Measurements from ENCODE around the gene NEUROD2.
"Not testable (repeated sequence)": the region's sequence is repeated elsewhere in the genome, so short reads cannot be mapped to it uniquely, and the experiment has no call there.

The NEUROD2 gene

GRCh38 chr17:39602533-39603303, 5.0 kb downstream of the NEUROD2 start:
- DNase-seq (ENCODE audit: low read depth): no peak

DNA sequence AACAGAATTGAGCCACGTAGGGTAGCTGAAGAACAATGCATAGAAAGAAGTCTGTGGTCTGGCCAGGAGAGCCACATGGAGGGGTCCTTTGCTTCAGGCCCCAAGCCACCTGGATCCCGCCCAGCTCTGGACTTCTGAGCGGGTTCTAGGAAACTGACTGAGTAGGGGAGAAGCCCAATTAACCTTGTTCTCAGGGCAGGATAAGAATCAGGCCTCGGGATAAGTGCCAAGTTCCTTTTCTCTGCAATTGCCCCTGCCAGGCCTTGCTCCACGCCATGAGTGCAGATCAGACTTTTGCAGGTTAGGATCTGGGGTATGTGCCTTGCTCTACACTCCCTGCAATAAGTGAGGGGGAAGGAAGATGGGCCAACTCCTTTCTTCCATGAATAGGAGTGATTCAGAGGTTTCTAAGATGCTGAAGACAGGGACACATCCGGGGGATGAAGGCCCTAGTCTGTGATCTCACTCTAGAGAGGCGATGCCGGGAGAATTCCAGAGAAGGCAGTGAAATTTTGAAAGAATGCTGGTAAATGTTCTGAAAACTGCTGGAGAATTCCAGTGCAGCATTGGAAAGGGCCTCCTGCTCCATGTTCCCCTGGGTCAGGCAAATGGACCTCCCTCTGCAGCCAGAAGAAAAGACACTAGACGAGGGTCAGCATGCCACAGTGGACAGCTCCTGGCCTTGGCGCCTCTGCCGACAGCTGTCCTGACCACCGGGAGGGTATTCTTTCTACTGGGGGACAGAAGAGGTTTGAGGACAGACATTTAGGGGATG, 5.8 kb downstream of the NEUROD2 start:
- DNase-seq (ENCODE audit: low read depth): no peak

- no peak for DNase-seq (ENCODE audit: low read depth)
Measured at GRCh38 chr17:39600997-39601597, 6.6 kb downstream of the NEUROD2 start.

GRCh38 chr17:39600288-39600996, 7.3 kb downstream of the NEUROD2 start:
- no peak for DNase-seq (ENCODE audit: low read depth)

DNA sequence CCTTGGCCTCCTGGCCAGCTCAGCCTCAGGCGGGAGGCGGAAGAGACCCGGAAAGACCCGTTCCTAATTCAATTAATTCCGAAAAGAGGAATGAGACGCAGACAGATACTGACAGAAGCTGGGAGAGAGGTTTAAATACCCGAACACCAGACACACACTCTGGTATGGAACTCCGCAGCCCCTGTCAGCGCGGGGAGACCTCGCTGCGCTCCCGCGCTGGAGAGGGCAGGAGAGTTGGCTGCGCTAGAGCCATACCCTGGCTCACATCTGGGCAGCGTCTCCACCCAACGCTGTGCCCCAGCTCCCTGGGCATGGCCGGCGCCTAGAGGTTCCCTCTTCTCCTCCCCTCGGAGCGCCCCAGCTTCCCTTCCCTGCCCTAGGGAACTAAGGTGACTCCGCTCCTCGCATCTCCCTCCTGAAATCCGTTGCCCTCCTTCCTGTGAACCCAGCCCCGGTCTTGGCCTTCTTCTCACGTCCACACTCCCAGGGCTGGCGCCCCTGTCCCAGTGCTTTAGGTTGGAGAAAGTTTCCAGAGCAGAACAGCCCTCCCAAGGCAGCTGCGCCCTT, 8.0 kb downstream of the NEUROD2 start:
- DNase-seq (ENCODE audit: low read depth): no peak

DNA sequence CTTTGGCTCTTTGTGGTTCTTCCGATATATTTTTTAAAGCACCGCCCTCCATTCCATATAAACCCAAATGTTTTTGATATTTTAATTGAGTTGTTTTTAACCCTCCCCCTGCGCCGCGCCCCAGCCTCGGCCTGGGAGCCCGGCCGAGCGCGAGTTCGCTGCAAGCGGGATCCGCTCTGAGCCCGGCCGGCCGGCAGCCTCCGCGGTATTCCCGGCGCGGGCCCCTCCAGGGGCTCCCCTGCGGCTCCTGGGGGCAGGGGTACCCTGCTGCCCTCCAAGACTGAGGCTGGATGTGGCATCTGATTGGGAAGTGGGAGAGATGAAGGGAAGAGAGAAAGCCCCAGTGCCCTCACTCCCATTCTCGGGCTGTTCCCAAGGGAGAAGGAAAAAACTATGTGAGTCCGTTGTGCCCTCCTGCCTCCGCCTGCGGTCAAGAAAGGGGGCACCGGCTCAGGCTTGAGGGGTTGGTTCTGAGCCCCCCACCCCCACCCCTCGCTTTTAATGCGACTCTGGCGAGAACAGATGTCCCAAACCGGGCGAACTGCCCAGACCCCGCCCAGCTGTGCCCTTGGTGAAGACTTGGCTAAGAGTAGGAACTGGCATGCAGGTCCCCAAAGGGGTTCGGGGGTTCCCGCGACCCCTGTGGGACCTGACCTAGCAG, 8.6 kb downstream of the NEUROD2 start:
- no peak for DNase-seq (ENCODE audit: low read depth)

DNA sequence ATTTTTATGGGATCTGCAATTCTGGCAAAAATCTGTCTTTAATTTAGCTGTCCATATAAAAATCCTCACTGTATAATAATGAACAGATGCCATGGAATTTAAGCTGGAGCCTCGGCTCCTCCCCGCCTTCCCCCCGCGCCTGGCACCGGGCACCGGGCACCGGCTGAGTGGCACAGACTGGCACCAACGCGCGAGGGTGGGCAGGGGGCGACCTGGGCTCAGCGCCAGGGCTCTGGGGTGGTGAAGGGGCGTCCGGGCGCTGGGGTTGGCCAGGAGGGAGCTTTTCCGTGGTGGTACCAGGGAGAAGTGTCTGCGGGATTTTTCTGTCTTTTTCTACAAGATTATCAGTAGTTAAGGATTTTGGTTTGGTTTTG, 9.1 kb downstream of the NEUROD2 start:
- DNase-seq (ENCODE audit: low read depth): no peak

DNA sequence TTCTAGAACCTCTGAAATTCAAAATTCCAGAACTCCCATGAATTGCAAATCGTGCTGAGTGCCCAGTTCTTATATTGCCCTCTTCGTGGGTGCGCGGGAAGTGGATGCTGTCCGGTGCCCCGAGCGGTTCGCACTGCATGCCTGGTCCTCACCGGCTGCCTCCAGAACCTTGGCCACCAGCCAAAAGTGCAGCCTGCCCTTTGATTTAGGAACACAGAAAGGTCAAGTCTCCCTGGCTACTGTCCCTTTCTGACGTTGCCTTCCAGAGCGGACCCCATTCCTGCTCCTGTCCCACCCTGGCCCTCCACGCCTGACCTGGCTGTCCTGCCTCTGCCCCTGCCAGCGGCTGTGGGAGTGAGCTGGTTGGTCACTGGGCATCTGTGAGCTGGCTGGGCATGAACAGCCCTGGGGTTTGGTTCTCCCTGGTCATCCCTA, 9.7 kb downstream of the NEUROD2 start:
- DNase-seq (ENCODE audit: low read depth): no peak

- no peak for DNase-seq (ENCODE audit: low read depth)
Measured at GRCh38 chr17:39597372-39598046, 10.2 kb downstream of the NEUROD2 start.

- DNase-seq (ENCODE audit: low read depth): no peak
Measured at GRCh38 chr17:39596543-39597267, 11.0 kb downstream of the NEUROD2 start.

GRCh38 chr17:39595928-39596510, 11.7 kb downstream of the NEUROD2 start:
- DNase-seq (ENCODE audit: low read depth): no peak

DNA sequence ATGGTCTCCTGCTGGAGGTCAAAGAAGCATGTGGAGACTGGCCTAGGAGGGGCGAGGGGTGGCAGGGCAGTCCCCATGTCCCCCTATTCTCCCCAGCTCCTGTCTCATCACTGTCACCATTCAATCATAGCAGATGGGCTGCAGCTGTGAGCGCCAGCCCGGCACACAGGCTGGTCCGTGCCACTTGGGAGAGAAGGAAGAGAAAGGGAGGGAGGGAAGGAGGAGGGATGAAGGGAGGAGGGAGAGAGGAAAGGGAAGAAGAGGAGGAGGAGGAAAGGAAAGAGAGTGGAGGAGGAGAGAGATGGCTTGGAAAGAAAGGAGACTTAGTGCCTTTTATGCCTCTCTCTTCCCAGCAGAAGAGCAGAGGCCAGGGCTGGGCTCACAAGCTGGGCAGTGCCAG, 12.4 kb downstream of the NEUROD2 start:
- DNase-seq (ENCODE audit: low read depth): no peak

DNA sequence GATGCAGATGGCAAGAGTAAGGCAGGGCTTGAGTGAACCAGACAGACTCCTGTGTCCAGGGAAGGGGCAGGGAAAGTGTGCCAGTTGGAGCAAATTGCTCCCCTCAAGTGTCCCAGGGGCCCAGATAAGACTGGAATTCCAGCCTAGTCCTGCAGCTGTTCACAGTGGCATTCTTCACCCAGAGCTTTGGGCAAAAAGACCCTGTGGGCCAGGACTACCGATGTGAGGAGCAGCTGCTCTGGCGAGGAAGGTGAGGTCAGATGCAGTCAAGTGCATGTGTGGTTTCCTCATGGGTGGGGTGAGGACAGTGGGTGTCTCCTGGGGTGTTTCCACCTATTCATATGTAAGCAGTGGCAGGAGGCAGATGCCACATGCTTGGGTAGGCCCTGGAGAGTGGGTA, 14.3 kb downstream of the NEUROD2 start:
- no peak for DNase-seq (ENCODE audit: low read depth)

DNA sequence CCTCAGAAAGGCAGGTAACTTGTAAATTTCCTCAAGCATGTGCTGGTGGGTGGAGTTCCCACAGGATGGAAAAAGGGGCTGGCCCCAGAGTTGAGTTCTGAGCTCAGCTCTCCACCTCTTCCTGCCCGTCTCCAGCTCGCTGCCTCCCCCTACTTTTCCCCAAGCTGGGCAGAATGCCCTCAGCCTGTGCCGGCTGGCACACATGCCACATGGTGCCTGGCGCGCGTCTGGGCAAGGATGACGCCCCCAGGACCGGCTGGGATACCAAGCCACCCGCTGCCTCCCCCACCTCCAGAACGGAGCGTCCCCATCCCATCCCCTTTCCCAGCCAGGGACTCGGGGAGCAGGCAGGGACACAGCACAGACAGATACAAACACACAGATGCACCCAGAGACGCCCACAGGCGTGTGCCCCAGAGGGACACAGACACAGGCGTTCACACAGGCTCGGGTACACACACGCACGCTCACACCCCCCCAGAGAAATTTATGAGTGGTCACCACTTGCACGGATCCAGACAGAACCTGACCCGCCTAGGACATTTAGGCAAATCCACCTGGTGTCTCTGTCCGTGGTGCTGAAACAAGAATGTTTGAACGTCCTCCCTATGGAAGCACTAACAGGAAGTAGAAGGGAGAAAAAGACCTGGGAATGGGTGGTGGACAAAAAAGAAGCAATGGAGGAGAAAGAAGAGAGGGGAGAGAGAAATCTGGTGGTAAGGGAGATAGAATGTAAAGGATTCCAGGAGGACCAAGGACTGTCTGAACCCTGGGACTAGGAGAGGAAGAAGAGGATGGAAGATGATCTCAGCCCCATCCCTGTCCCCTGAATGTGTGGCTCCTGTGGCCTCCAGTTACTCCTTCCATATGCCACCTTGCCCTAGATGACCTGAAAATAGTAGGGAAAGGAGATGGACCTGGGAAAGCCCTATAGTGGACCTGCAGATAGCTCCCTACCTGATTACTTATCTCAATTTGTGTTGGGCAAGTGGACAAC, 15.5 kb downstream of the NEUROD2 start:
- DNase-seq (ENCODE audit: low read depth): peak; percentile 57

DNA sequence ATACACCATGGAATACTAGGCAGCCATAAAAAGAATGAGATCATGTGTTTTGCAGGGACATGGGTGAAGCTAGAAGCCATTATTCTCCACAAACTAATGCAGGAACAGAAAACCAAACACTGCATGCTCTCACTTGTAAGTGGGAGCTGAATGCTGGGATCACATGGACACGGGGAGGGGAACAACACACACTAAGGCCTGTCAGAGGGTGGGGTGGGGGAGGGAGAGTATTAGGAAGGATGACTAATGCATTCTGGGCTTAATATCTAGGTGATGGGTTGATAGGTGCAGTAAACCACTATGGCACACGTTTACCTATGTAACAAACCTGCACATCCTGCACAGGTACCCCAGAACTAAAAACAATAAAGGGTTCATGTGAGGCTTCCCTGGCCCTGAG, 17.5 kb downstream of the NEUROD2 start:
- not testable (repeated sequence) for DNase-seq (ENCODE audit: low read depth)

DNA sequence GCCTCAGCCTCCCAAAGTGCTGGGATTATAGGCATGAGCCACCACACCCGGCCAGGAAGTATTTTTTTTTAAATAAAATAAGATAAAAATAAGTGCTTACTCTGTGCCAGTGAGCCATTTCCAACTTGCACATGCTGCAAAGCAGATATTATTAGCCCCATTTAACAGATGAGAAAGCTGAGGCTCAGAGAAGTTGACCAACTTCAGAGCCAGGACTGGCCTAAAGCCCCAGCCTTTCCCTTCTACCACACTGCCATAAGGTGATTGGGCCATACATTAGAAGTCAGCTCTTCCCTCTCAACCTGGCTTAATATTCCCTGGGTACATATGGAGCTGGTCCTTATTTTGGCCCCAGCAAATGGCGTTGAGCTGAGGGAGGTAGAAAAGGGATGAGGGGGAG, 25.1 kb downstream of the NEUROD2 start:
- no peak for DNase-seq (ENCODE audit: low read depth)

DNA sequence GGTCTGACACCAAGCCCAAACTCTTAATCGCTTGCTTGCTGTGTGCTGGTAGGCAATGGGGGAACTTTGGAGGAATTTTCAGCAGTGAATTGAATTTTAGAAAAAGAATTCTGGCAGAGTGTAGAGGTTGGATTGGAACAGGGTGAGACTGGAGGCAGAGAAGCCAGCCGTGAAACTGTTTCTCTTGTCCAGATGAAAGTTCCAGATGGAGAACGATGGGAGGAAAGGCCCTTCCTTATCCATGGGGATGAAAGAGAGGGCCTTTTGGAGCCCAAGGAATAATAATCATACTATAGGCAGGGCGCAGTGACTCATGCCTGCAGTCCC, 26.0 kb downstream of the NEUROD2 start:
- DNase-seq (ENCODE audit: low read depth): no peak

GRCh38 chr17:39581071-39581758, 26.5 kb downstream of the NEUROD2 start:
- no peak for DNase-seq (ENCODE audit: low read depth)

Measured in EH (cell line).